Stimulated activated CD4-positive, alpha-beta T cell treated with anti-CD3 and anti-CD28 coated beads, Interleukin-1b, Interleukin-23, amount 100 ng/mL, for 1 hour (primary cell): ENCODE results near the gene SLC22A12.
"Not testable (repeated sequence)": the region's sequence is repeated elsewhere in the genome, so short reads cannot be mapped to it uniquely, and the experiment has no call there.

Experiments used
- DNase-seq, 2 donors: peaks; one replicate each; pipeline ENCODE4 v3.0.0-alpha.2; 2020; ENCODE audit warnings: low read depth in 2 of 2

SLC22A12 gene

DNA sequence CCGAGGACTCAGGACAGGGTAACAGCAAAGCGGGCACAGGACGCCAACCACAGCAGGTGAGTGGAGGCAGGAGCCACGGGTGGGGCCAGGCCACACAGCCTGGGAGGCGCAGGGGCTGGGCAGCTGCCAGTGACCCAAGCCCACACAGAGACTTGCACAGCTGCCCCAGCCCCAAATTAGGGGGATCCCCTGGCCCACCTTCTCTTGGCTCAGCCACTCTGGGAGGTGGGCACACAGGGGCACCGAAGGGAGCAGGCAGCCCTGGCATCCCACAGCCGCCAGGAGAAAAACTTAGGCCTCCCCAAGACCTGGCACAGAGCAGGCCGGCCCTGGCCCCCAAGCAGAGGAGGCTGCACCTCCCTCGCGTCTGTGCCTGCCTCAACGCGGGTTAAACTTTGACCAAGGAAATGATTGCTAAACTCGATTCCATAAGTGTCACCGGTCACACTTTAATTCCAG, at the start of gene SLC22A12:
SLC22A12 (plus strand) TSS at position 458 of the 459 bp plus-strand sequence. CDS start 337 bp downstream, outside the sequence.
- no peak for DNase-seq

DNA sequence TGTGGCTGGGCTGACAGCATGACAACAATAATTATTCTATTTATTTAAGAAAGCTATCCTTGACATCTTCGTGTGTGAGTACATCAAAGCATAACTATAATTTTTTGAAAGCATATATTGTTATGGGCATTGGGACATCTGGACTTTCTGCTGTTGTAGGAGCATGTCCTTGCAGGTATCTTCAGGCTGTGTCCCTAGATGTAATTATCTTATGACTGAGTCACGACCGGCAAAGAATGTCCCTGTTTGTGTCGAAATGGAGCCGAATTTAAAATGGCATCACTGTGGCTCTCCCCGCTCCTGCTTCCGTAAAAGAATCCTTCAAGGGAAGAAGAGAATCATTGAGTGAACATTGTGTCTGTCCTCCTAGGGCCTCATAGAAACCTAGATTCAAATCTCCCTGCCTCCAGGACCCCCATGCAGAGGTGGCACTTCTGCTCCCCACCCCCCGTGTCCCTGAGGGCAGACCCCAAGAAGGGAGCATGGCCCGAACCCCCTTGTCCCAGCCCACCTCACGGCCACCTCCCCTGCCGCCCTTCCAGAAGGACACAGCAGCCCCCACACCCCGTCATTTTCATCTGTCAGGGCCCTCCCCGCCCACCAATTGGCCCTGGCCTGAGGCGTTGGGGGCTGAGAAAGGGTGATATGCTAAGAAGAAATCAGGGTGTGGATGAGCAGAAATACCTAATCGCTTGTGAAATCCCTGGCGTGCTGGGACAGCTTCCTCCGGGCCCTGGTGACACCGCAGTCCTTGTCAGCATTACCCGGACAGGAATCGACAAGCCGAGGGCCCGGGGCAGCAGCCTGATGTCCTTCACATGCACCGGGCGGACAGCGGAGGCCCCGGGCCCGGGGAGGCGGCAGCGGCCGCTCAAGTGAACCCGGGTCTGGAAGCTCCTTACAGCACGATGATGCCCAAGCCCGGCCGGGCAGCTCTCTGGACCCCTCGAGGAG, 48.6 kb upstream of the SLC22A12 start:
- DNase-seq: no peak

DNA sequence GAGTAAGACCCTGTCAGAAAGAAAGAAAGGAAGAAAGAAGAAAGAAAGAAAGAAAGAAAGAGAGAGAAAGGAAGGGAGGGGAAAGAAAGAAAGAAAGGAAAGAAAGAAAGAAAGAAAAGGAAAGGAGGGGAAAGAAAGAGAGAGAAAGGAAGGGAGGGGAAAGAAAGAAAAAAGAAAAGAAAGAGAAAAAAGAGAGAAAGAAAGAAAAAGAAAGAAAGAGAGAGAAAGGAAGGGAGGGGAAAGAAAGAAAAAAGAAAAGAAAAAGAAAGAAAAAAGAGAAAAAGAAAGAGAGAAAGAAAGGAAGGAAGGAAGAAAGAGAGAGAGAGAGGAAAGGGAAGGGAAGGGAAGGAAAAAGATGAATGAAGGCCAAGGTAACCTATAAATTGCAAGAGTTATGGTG, 47.2 kb upstream of the SLC22A12 start:
- no peak for DNase-seq

DNA sequence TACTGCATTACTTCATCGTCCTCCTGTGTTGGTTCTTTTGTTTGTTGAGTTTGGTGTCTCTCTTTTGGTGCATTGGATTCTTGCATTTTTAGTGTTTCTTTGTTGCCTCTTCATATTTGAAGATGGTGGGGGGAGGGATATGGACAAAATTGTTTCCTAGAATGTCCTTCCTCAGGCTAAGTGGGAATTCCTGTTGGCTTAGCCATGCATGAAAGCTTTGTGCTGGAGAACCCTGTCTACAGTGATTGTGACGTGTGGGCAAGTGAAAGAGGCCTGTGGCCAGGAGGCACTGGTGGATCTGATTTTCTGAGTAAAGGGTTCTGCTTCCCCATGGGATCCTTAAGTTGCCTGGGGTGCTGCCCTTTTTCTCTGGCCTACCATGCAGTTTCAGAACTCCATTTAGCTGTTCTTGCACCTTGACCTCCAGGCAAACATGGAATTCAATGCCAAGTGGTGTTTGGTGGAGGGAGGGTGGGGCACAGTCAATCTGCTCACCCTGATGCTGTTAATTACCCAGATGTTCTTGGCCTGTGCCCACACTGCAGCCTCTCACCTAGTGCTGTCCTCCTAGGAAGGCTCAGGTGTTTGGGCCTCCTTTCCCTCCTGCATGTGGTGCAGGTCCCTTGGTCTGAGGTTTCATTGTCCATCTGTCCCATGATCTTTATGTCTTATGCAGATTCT, 46.3 kb upstream of the SLC22A12 start:
- DNase-seq: no peak

DNA sequence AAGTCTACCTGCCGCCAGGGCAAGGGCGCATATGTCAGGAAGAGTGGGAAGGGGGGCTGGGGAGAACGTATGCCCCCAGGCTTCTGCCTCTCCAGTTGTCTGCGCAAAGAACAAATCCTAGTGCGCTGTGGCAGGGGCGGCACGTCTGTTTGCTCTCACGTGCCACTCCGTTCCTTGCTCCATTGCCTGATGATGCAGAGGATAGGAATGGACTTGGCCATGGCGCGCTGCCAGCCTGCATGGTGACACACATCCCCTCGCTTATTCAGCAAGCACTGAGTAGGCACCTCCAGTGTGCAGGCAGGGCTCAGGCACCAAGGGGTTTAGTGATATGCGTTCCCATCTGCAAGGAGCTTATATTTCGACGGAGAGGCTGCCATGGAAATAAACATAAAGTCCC, 45.4 kb upstream of the SLC22A12 start:
- DNase-seq: no peak

DNA sequence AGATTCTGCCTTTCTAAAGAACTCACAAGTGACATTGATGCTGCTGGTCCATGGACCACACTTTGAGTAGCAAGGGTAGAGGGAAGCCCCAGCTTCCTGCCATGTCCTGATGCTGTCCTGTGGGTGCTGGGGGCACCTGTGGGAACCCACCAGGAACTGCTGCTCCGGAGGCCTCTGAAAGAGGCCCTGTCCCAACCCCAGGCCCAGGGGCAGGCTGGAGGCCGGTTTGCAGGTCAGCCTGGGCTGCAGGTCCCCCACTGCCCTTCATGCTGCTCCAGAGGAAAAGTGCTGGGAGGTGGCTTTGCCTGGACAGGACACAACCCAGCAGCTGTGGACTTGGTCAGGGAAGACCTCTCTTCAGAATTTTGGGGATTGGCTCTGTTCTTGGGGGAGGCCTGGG, 44.8 kb upstream of the SLC22A12 start:
- DNase-seq: no peak

DNA sequence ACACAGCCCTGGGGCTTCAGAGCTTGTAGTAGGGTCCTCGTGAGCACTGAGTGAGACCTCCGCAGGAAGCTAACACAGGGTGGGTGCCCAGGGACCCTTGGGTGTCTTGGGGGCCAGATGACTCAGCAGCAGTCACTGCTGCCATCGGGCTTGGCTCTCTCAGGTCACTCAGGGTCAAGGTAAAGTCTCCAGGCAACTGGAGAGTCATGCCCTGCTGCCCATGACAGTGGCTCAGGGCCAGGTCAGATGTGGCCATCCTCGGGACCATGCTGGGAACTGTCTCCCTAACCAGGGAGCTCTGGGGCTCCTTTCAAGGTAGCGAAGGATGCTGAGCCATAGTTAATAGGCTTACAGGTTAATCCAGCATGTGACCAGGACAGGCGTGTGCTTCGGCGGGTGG, 44.4 kb upstream of the SLC22A12 start:
- no peak for DNase-seq

DNA sequence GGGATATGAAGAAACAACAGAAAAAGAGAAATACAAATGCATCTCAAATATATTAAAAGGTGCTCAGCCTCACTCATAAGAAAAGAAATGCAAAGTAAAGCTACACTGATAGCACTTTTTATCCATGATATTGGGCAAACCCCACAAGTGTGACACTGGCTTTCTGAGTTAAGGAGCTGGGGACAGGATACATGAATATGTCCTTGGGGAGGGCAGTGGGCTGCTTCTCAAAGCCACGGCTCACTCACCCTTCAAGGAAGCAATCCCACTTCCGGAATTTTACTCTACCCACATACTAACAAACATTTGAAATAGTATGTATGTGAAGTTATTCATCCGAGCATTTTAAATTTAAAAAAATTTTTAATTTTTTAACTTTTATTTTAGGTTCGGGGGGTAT, 41.1 kb upstream of the SLC22A12 start:
- DNase-seq: no peak

DNA sequence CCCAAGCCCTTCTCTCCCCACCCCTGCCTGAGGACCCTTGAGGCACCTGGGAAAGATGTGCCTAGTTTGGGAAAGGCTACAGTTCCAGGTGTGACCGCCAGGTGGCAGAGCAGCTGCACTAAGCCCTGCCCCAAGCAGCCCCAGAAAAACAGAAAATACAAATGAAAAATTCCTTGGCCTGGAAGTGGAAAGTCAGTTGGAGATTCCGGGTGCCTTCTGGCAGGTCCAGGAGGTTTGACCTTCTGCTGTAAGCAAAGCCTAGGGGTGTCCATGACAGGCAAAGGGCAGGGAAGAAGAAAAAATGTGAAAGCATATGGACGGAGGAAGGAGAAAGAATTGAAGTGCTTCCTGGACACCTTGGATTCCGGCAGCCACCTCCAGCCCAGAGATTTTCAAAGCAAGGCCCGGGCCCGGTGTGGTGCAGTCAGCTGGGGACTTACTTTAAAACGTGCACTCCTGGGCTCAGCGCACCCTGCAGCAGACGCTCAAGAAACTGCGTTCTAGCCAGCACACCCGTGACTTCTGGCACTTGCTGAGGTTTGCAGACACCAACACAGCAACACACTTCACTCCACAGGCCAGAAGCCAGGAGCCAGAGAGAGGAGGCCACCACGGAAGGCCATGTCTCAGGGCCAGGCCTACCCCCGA, 37.3 kb upstream of the SLC22A12 start:
- DNase-seq: peak; percentile 10 to 32

DNA sequence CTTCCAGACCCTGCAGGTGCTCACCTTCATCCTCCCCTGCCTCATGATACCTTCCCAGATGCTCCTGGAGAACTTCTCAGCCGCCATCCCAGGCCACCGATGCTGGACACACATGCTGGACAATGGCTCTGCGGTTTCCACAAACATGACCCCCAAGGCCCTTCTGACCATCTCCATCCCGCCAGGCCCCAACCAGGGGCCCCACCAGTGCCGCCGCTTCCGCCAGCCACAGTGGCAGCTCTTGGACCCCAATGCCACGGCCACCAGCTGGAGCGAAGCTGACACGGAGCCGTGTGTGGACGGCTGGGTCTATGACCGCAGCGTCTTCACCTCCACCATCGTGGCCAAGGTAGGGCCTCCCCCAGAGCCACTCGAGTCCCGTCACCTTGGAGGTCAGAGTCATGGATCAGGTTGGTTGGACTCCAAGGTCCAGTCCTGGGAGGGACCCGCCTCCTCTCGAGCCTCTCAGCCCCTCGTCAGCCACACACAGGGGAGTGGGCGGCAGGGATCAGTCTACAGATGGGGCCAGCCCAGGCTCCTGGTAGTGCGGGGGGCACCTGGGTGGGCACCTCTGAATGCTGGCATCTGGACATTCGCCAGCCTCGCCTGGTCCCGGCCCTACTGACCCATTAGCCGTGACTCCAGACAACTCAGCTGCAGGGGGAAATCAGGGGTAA, 34.8 kb upstream of the SLC22A12 start:
- DNase-seq: no peak

DNA sequence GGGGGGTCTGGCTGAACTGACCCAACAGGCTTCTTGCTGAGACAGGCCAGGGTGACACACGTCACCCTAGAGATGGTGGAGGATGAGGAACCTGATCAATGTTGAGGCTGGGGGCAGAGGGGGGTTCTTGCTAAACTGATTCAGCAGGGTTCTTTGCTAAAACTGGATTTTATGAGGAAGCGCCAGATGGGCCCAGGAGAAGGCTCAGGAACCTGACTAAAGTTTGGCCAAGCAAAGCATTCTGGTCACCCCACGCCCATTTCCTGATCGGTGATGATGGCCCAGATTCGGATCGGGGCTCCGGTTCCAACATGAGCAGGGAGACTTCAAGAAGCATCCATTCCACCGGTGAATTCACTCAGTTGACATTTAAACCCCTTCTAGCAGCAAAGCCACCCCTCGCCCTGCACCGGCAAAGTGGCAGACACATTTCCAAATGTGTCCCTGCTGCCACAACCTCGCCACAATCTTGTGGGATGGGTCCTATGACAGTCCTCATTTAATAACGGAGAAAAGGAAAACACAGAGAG, 34.2 kb upstream of the SLC22A12 start:
- DNase-seq: no peak

DNA sequence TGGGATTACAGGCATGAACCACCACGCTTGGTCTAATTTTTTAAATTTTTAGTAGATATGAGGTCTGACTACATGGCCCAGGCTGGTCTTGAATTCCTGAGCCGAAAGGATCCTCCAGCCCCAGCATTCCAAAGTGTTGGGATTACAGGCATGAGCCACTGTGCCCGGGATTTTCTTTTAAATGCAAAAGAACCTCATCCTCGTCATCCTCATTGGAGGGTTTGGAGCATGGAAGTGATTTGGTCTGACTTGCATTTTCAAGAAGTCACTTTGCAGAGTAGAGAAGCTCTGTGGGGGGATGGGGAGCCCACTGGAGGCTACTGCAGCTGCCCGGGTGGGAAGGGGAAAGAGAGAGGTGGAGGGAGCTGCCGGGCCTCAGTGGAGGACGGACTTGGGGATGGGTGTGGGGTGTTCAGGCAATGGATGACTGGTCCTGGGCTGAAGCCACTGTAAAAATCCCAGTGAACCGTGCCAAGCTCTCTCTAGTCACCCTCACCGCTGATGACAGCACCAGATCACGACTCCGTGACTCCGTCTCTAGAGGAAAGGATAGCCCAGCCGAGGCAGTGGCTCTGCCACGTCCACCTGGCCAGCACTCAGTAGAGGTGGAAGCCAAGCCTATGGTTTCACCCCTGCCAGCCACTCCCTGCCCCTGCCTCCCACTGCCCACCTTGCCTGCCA, 32.8 kb upstream of the SLC22A12 start:
- DNase-seq: no peak

DNA sequence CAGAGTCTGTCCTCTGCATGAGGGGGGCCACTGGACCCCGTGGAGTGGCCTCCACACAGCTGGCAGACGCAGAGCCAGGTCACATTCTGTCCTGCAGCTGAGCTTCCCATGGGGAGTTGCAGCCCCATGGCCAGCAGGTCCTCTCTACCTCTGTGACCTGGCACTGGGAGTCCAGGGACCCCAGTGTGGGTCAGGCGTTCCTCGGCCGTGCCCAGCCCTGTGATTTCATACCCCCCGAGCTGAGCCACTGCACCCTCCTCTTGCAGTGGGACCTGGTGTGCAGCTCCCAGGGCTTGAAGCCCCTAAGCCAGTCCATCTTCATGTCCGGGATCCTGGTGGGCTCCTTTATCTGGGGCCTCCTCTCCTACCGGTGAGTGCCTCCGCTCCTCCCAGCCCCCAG, 32.2 kb upstream of the SLC22A12 start:
- no peak for DNase-seq

DNA sequence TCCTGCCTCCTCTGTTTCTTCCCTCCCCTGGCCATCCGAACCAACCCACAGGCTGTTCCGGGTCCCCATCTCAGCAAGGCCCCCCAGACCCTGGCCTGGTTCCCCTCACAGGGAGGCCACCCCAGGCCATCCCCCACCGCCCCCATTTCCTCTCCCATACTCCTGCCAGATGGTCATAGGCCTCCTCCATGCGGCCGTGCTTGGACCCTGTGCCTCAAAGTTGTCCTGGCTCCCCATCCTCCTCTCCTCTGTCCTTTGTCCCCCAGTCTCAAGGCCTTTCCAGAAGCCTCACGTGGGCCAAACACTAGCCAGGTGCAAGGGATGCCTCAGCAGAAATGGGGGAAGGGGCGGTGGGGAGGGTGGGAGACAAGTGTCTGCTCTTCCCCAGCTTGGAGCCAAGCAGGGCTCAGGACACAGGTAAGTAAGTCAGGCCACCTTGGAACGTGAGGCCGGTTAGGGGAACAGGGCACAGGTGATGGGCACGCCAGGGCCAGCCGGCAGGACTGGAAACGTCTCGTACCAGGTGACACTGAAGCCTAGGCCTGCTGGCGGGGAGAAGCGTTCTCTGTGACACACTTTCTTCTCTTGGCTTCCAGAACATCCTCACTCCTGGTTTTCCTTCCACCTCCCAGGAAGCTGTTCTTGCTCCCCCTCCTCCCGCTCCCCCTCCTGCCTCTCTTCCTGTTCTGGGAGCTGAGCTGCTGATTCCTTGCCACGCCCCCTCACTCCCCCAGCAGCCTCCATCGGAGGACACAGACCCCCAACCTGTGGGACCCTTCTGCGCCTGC, 31.5 kb upstream of the SLC22A12 start:
- DNase-seq: no peak

DNA sequence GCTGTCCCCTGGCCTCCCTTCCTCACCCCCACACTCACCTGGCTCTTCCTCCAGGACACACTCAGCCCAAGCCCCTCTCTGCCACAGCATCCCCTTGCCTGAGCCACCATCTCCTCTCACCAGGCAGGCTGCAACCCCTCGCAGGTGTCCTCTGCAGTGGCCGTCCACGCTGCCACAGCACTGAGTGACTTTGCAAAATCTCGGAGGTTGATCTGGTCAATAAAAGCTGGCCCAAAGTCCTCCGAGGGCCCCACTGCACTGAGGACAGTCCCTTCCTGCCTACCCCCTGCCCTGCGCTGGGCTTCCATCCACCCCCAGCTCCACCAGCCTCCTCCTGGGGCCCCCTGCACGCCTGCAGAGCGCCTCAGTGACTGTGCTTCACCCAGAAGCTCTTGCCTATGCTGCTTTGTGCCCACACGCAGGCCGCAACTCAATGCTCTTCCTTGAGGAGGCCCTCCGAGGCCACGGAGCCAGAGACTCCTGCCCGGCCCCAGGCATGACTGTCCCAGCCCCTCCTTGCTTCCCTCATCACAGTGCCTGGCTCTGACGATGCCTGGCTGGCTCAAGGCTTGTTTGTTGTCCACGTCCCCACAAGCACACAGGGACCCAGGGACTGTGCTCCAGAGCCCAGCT, 30.8 kb upstream of the SLC22A12 start:
- DNase-seq: no peak

DNA sequence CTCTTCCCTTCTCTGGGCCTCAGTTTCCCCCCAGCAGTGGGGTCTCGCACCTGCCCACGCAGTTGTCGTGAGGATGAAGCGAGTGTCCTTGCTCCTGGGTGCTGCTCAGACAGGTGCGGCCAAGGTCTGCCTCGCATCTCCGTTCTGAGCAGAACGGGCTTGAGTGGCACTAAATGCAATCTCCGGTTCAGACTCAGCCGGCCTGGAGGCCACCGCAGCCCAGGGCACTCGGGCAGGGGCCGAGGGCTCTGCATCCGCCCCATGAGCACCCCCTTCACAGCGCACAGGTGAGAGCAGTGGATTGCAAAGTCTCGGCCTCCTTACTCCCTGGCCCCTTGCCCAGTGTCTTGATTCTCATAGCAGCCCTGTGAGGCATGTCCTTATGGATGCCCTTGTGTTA, 30.1 kb upstream of the SLC22A12 start:
- no peak for DNase-seq

DNA sequence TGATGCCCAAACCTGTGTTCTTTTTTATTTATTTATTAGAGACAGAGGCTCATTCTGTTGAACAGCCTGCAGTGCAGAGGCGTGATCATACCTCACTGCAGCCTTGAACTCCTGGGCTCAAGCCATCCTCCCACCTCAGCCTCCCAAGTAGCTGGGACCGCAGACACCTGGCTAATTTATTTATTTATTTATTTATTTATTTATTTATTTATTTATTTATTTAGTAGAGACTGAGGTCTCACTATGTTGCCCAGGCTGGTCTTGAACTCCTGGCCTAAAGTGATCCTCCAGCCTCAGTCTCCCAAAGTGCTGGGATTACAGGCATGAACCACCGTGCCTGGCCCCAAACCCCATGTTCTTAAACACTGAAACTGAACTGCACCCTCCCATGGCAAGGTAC, 29.6 kb upstream of the SLC22A12 start:
- DNase-seq: not testable (repeated sequence)

DNA sequence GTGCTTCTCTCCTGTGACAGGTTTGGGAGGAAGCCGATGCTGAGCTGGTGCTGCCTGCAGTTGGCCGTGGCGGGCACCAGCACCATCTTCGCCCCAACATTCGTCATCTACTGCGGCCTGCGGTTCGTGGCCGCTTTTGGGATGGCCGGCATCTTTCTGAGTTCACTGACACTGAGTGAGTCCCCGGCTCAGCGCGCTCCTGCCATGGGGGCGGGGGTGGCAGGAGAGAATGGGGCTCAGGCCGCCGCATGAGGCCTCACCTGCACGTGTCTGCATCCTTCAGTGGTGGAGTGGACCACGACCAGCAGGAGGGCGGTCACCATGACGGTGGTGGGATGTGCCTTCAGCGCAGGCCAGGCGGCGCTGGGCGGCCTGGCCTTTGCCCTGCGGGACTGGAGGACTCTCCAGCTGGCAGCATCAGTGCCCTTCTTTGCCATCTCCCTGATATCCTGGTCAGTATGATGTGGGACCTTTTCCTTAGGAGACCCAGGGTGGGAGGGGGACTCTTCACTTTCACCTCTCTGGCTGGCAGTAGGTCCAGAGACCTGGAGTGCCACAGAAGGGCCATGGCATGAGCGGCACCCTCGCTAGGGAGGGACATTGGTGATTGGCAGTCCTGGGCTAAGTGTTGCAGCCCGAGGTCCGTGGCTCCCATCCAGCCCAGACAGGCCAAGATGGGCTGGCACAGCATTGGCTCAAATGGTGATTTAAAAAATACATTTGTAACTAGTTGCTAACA, 28.9 kb upstream of the SLC22A12 start:
- no peak for DNase-seq

DNA sequence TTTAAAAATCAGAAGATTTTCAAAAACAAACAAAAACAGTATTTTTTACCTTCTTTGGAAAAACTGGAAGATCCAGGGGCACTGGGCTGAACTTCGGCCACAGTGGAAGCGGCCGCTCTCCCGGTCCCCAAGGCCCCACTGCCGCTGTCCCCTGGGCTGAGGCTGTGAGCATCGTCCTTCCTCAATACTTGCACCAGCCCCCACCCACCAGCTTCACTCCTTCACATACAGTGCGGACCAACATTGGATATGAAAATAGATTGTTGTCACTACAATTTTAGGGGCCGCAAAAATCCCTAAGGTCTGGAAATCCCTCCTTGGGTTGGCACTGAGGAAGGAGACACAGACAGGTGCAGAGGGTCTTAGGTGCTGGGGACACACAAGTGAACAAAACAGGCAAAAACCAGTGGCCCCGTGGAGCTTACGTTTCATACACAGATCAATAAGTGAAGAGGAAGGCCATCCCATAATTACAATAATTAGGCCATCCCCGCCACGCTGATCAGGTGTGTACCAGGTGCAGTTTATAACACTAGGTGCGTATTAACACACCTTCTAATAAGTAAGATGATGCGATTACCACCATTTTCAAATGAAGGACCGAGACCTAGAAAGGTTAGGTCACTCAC, 28.2 kb upstream of the SLC22A12 start:
- DNase-seq: no peak
